GM23338 (cell line): ENCODE data around the gene CRAMP1. TPM values are rescaled to one million over a fixed set of nuclear protein-coding genes. Genes with fewer than 3 reads are reported as not detected.

ENCODE experiments used
- CREB1 ChIP-seq: fragments of 250-450 bp; sonication (Bioruptor Pico); IDR thresholded peaks from 2 replicates; pipeline ENCODE4 v1.5.0; 2020; ENCODE audit warnings: low read depth, mild to moderate bottlenecking, moderate library complexity
- EZH2 ChIP-seq: fragments of 200-600 bp; sonication (generic); IDR thresholded peaks from one replicate; pipeline ENCODE4 v1.8.0; 2017; ENCODE audit warnings: antibody characterized with exemption, mild to moderate bottlenecking, low read depth; ENCODE audit not compliant: unreplicated experiment
- JUNB ChIP-seq: IDR thresholded peaks from one replicate; pipeline ENCODE4 v1.6.1; 2016; ENCODE audit warnings: antibody characterized with exemption; ENCODE audit not compliant: unreplicated experiment
- NANOG ChIP-seq: IDR thresholded peaks from 2 replicates; pipeline ENCODE4 v1.6.1; 2016; ENCODE audit warnings: antibody characterized with exemption, borderline replicate concordance
- ZNF114 ChIP-seq: fragments of 250-450 bp; sonication (Bioruptor Pico); IDR thresholded peaks from 2 replicates; pipeline ENCODE4 v1.5.0; 2020; ENCODE audit warnings: mild to moderate bottlenecking, moderate library complexity
- polyA plus RNA-seq: library from polyadenylated mRNA; unstranded; fragments of >200 nt; fragmentation: Nextera tagmentation; extraction: Ambion mirVana; gene quantifications from 2 replicates; pipeline ENCODE4 v1.2.1, GENCODE V29; 2016
- total RNA-seq: library from RNA; depleted of rRNA; stranded (reverse); fragments of >200 nt; shearing (Covaris generic); gene quantifications from 2 replicates; pipeline ENCODE4 v1.2.3, GENCODE V29; 2014; rRNA removed
- TF ChIP-seq, protein P1 (sequence below), 2 experiments: fragments of 200-600 bp in 1 of 2; sonication (generic) in 1 of 2; conservative IDR thresholded peaks; 2 replicates each; pipeline versions ENCODE4 v1.5.1 to v1.6.1; 2016 to 2017; ENCODE audit warnings: antibody characterized with exemption in 2 of 2, low read depth in 2 of 2, mild to moderate bottlenecking in 2 of 2, moderate library complexity in 1 of 2
- TF ChIP-seq, protein P2 (sequence below): IDR thresholded peaks from one replicate; pipeline ENCODE4 v1.6.1; 2018; ENCODE audit warnings: antibody characterized with exemption; ENCODE audit not compliant: unreplicated experiment

Gene CRAMP1
- total and polyA plus RNA-seq, 2 experiments from 2014 or later: 3.4 to 16.7 TPM

DNA sequence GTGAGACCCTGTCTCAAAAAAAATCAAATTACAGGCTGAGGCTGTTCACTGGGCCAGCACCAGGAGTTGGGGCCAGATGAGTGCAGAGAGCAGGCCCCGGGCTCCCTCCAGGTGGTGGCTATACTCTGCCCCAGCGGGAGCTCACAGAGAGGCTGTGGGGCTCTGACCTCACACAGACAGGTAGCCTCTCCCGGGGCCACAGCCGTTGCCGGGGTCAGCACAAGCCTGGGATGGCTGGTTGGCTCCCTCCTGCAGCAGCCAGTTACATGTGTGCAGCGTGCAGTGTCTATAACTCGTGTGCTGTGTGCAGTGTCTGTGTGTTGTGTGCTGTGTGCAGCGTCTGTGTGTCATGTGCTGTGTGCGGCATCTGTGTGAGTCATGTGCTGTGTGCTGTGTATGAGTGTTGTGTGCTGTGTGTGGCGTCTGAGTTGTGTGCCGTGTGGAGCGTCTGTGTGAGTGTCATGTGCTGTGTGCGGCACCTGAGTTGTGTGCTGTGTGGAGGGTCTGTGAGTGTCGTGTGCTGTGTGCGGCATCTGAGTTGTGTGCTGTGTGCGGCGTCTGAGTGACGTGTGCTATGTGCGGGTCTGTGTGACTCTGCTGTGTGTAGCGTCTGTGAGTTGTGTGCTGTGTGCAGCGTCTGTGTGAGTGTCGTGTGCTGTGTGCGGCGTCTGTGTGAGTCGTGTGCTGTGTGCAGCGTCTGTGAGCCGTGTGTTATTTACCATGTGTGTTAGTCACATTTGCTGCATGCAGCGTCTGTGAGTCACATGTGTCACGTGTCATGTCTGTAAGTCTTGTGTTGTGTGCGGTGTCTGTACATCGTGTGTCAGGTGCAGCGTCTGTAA lies 114.7 kb downstream of the CRAMP1 start (continued):
- TF ChIP-seq, protein P1, sequence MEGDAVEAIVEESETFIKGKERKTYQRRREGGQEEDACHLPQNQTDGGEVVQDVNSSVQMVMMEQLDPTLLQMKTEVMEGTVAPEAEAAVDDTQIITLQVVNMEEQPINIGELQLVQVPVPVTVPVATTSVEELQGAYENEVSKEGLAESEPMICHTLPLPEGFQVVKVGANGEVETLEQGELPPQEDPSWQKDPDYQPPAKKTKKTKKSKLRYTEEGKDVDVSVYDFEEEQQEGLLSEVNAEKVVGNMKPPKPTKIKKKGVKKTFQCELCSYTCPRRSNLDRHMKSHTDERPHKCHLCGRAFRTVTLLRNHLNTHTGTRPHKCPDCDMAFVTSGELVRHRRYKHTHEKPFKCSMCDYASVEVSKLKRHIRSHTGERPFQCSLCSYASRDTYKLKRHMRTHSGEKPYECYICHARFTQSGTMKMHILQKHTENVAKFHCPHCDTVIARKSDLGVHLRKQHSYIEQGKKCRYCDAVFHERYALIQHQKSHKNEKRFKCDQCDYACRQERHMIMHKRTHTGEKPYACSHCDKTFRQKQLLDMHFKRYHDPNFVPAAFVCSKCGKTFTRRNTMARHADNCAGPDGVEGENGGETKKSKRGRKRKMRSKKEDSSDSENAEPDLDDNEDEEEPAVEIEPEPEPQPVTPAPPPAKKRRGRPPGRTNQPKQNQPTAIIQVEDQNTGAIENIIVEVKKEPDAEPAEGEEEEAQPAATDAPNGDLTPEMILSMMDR (conservative IDR thresholded peaks at IDR 0.05; ENCODE audit: low read depth in 2 of 2): no peak
- TF ChIP-seq, protein P2, sequence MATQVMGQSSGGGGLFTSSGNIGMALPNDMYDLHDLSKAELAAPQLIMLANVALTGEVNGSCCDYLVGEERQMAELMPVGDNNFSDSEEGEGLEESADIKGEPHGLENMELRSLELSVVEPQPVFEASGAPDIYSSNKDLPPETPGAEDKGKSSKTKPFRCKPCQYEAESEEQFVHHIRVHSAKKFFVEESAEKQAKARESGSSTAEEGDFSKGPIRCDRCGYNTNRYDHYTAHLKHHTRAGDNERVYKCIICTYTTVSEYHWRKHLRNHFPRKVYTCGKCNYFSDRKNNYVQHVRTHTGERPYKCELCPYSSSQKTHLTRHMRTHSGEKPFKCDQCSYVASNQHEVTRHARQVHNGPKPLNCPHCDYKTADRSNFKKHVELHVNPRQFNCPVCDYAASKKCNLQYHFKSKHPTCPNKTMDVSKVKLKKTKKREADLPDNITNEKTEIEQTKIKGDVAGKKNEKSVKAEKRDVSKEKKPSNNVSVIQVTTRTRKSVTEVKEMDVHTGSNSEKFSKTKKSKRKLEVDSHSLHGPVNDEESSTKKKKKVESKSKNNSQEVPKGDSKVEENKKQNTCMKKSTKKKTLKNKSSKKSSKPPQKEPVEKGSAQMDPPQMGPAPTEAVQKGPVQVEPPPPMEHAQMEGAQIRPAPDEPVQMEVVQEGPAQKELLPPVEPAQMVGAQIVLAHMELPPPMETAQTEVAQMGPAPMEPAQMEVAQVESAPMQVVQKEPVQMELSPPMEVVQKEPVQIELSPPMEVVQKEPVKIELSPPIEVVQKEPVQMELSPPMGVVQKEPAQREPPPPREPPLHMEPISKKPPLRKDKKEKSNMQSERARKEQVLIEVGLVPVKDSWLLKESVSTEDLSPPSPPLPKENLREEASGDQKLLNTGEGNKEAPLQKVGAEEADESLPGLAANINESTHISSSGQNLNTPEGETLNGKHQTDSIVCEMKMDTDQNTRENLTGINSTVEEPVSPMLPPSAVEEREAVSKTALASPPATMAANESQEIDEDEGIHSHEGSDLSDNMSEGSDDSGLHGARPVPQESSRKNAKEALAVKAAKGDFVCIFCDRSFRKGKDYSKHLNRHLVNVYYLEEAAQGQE: no peak
- TF ChIP-seq NANOG (no peak), CREB1 (no peak), ZNF114 (CRISPR knock-in tag) (no peak), JUNB (no peak), EZH2 (no peak)

Other genes with a start within 250 kb of the CRAMP1 start
- 24.8 and 28.7 TPM in 2 replicates for gene UNKL, start 197.7 kb upstream of the CRAMP1 start, total RNA-seq
- 10.8 and 16.7 TPM in 2 replicates for gene UNKL, start 197.7 kb upstream of the CRAMP1 start, polyA plus RNA-seq
- gene UQCC4, start 191.6 kb upstream of the CRAMP1 start, total RNA-seq: 14.2 and 23.9 TPM in 2 replicates
- 25.8 and 27.1 TPM in 2 replicates for gene UQCC4, start 191.6 kb upstream of the CRAMP1 start, polyA plus RNA-seq
- not detected in 2 replicates for gene PERCC1, start 181.3 kb upstream of the CRAMP1 start, total RNA-seq
- gene PERCC1, start 181.3 kb upstream of the CRAMP1 start, polyA plus RNA-seq: not detected in 2 replicates
- gene CCDC154, start 167.8 kb upstream of the CRAMP1 start, total RNA-seq: not detected in 2 replicates
- gene CCDC154, start 167.8 kb upstream of the CRAMP1 start, polyA plus RNA-seq: 0.31 and 0.49 TPM in 2 replicates
- 35.9 and 53.8 TPM in 2 replicates for gene CLCN7, start 137.3 kb upstream of the CRAMP1 start, total RNA-seq
- gene CLCN7, start 137.3 kb upstream of the CRAMP1 start, polyA plus RNA-seq: 13.8 and 17.4 TPM in 2 replicates
- gene PTX4, start 123.4 kb upstream of the CRAMP1 start, total RNA-seq: not detected in 2 replicates
- gene PTX4, start 123.4 kb upstream of the CRAMP1 start, polyA plus RNA-seq: not detected in 2 replicates
- 71.7 and 76.0 TPM in 2 replicates for gene TELO2, start 119.0 kb upstream of the CRAMP1 start, total RNA-seq
- 45.4 and 49.8 TPM in 2 replicates for gene TELO2, start 119.0 kb upstream of the CRAMP1 start, polyA plus RNA-seq
- 0.14 TPM in 1 of 2 replicates, not detected in the other for gene TMEM204, start 78.7 kb upstream of the CRAMP1 start, total RNA-seq
- gene TMEM204, start 78.7 kb upstream of the CRAMP1 start, polyA plus RNA-seq: 0.21 and 0.23 TPM in 2 replicates
- 15.0 and 28.7 TPM in 2 replicates for gene IFT140, start 288 bp upstream of the CRAMP1 start, total RNA-seq
- gene IFT140, start 288 bp upstream of the CRAMP1 start, polyA plus RNA-seq: 3.8 and 4.8 TPM in 2 replicates
- gene JPT2, start 65.9 kb downstream of the CRAMP1 start, total RNA-seq: 139 and 140 TPM in 2 replicates
- gene JPT2, start 65.9 kb downstream of the CRAMP1 start, polyA plus RNA-seq: 43.8 and 47.1 TPM in 2 replicates
- gene MAPK8IP3, start 93.8 kb downstream of the CRAMP1 start, total RNA-seq: 52.2 and 58.4 TPM in 2 replicates
- 10.7 and 11.3 TPM in 2 replicates for gene MAPK8IP3, start 93.8 kb downstream of the CRAMP1 start, polyA plus RNA-seq
- gene NME3, start 159.2 kb downstream of the CRAMP1 start, total RNA-seq: 73.7 and 95.3 TPM in 2 replicates
- 130 and 153 TPM in 2 replicates for gene NME3, start 159.2 kb downstream of the CRAMP1 start, polyA plus RNA-seq
- 15.0 and 17.3 TPM in 2 replicates for gene EME2, start 160.4 kb downstream of the CRAMP1 start, total RNA-seq
- gene EME2, start 160.4 kb downstream of the CRAMP1 start, polyA plus RNA-seq: 4.1 TPM in 2 replicates
- 223 and 248 TPM in 2 replicates for gene MRPS34, start 160.8 kb downstream of the CRAMP1 start, total RNA-seq
- gene MRPS34, start 160.8 kb downstream of the CRAMP1 start, polyA plus RNA-seq: 370 and 391 TPM in 2 replicates
- gene SPSB3, start 170.2 kb downstream of the CRAMP1 start, total RNA-seq: 34.7 and 42.8 TPM in 2 replicates
- gene SPSB3, start 170.2 kb downstream of the CRAMP1 start, polyA plus RNA-seq: 27.1 and 33.9 TPM in 2 replicates
- gene NUBP2, start 170.6 kb downstream of the CRAMP1 start, total RNA-seq: 143 and 175 TPM in 2 replicates
- gene NUBP2, start 170.6 kb downstream of the CRAMP1 start, polyA plus RNA-seq: 79.0 and 79.4 TPM in 2 replicates
- not detected in 2 replicates for gene IGFALS, start 181.3 kb downstream of the CRAMP1 start, total RNA-seq
- gene IGFALS, start 181.3 kb downstream of the CRAMP1 start, polyA plus RNA-seq: 0.16 TPM in 1 of 2 replicates, not detected in the other
- gene HAGH, start 214.5 kb downstream of the CRAMP1 start, total RNA-seq: 24.7 and 30.6 TPM in 2 replicates
- gene HAGH, start 214.5 kb downstream of the CRAMP1 start, polyA plus RNA-seq: 28.5 and 28.9 TPM in 2 replicates
- gene FAHD1, start 214.8 kb downstream of the CRAMP1 start, total RNA-seq: 17.3 and 21.0 TPM in 2 replicates
- 23.9 and 24.2 TPM in 2 replicates for gene FAHD1, start 214.8 kb downstream of the CRAMP1 start, polyA plus RNA-seq